Aorta (tissue), 5 donors: Measurements from ENCODE around the gene ANXA8. TPM values are rescaled to one million over a fixed set of nuclear protein-coding genes. Genes with fewer than 3 reads are reported as not detected.

Source experiments
- ATAC-seq: fragments of 200-7000 bp; cut with Tn5 transposase; one replicate; pipeline ENCODE4 v1.9.1; 2022; ENCODE audit warnings: moderate library complexity; ENCODE audit not compliant: low FRiP score
- DNase-seq, 2 donors: peaks; one replicate each; pipeline ENCODE4 v3.0.0-alpha.2; 2020
- H3K27ac ChIP-seq, 2 donors: one replicate each; pipeline ENCODE4 v1.5.1; 2013; ENCODE audit warnings: low read length in 2 of 2, mild to moderate bottlenecking in 2 of 2, moderate library complexity in 2 of 2, control low read depth in 1 of 2, inconsistent platforms in 1 of 2, low read depth in 1 of 2
- H3K27me3 ChIP-seq, 2 donors: one replicate each; pipeline ENCODE4 v1.6.1; 2013; ENCODE audit warnings: control low read depth in 1 of 2, low read length in 1 of 2, mild to moderate bottlenecking in 1 of 2, moderate library complexity in 1 of 2; ENCODE audit not compliant: insufficient read depth in 2 of 2, control insufficient read depth in 1 of 2
- H3K36me3 ChIP-seq, 2 donors: one replicate each; pipeline ENCODE4 v1.6.1; 2013; ENCODE audit warnings: control low read depth in 1 of 2, low read length in 1 of 2, mild to moderate bottlenecking in 1 of 2; ENCODE audit not compliant: insufficient read depth in 2 of 2, control insufficient read depth in 1 of 2
- H3K4me1 ChIP-seq, 2 donors: one replicate each; pipeline ENCODE4 v1.6.1; 2013; ENCODE audit warnings: low read length in 2 of 2, control low read depth in 1 of 2, mild to moderate bottlenecking in 1 of 2, moderate library complexity in 1 of 2; ENCODE audit not compliant: insufficient read depth in 2 of 2, control insufficient read depth in 1 of 2
- H3K4me3 ChIP-seq, 2 donors: one replicate each; pipeline ENCODE4 v1.5.1; 2013; ENCODE audit warnings: low read length in 2 of 2, control low read depth in 1 of 2, mild to moderate bottlenecking in 1 of 2
- H3K9me3 ChIP-seq: one replicate; pipeline ENCODE4 v1.6.1; 2013; ENCODE audit warnings: mild to moderate bottlenecking, low read length; ENCODE audit not compliant: control insufficient read depth
- WGBS, 2 donors: extraction: QIAGEN DNeasy Blood & Tissue Kit; methylation state at CpG; one replicate each; pipeline ENCODE4 v1.1.7; 2013; 5-methylcytosine and 5-hydroxymethylcytosine counted together
- intact Hi-C, 2 donors: fragments of 100-400 bp; cut with DNase I; formaldehyde crosslinking; loops; one replicate each; pipeline versions ENCODE4 v1.14.2 to v1.15.0; 2022
- polyA plus RNA-seq, 2 donors: library from polyadenylated mRNA; stranded (reverse); fragments of 200-250 nt; gene quantifications; one replicate each; pipeline ENCODE4 v1.2.3, GENCODE V29; 2013
- total RNA-seq, 2 donors: library from RNA; stranded (reverse); fragmentation: NEBNext Ultra II Directional; extraction: Animal tissue kit (Norgen Biotek cat#: 25700); gene quantifications; one replicate each; pipeline ENCODE4 v1.2.1, GENCODE V29; 2021
- donor health status: healthy with polysubstance abuse.
- donor health status: Bipolar disorder and iron deficiency.
- donor health status: DM: no; HTN: no; CAD: no.
- donor health status: DM: no; HTN: no; CAD: no.
- donor health status: DM: yes; HTN: yes; CAD: no.

The ANXA8 gene
- total and polyA plus RNA-seq, 4 donors = 0.27 to 0.82 TPM; not detected in 2

DNA sequence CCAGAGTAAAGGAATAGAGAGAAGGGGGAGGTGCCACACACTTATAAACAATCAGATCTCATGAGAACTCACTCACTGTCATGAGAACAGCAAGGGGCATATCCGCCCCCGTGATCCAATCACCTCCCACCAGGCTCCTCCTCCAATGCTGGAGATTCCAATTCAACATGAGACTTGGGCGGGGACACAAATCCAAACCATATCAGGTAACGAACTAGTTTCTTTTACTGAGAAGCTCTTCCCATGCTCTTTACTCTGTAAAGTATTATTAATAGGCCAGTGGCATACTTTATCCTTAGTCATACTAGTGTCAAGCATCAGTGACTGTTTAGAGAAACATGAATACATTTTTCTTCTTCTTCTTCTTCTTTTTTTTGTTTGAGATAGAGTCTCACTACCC, 60.4 kb downstream of the ANXA8 start:
- Histone ChIP-seq H3K27ac (no peak overlapping the region), H3K9me3 (no peaks in the 10 kb centered on the region), H3K27me3 (no peaks in the 10 kb centered on the region), H3K4me1 (no peaks in the 10 kb centered on the region), H3K36me3 (no peaks in the 10 kb centered on the region), H3K4me3 (no peak overlapping the region)
- 83 to 87% methylated on average over 4 of the region's 4 CpGs for WGBS, 2 donors
- ATAC-seq = no peak
- intact Hi-C loops = no loop called here
- DNase-seq = no peak

DNA sequence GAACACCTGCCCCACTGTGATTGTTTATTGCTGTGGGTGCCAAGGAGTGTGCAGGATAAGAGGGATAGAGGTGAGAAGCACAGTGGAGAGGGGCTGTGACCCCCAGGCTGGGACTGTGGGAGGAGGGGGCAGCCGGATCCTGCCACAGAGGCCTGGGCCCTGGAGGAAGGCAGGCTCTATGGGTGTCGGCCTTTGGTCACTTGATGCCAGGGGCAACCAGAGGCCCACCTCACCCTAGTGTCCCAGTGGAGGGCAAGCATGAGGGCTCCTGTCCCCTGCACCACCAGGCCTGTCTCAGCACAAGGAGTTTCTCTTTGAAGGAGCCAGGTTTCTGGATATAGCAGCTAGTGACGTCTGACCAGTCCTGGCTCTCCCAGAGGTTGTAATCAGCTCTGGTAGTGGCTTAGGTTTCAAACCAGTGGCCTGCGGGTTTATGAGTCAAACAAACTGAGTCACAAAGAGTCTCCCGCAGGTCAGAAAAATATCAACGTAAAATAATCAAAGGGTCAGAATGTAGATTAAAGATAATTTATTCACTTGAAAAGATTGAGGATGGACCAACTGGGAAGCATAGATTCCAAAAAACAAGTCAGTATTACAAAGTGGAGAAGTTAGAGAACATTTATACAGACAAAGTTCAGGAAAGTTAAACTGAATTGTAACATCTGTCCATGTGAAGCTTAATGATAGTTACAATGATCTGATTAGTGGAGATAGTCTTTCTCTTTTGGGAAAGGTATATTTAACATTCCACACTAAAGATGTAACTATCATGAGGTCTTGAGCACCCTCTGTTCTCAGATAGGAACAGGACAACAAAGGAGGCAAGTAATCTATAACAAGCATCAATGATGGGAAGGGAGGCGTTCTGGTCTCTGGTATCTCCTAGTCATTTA, 62.6 kb downstream of the ANXA8 start:
- H3K4me3 ChIP-seq = no peak overlapping the region
- no peak overlapping the region for H3K27ac ChIP-seq
- no peaks in the 10 kb centered on the region for H3K27me3 ChIP-seq
- no peaks in the 10 kb centered on the region for H3K36me3 ChIP-seq
- intact Hi-C loops = no loop called here
- DNase-seq (no peak), ATAC-seq (no peak)
- 87% methylated on average over 7 of the region's 7 CpGs for WGBS, 2 donors
- no peaks in the 10 kb centered on the region for H3K4me1 ChIP-seq
- no peaks in the 10 kb centered on the region for H3K9me3 ChIP-seq

DNA sequence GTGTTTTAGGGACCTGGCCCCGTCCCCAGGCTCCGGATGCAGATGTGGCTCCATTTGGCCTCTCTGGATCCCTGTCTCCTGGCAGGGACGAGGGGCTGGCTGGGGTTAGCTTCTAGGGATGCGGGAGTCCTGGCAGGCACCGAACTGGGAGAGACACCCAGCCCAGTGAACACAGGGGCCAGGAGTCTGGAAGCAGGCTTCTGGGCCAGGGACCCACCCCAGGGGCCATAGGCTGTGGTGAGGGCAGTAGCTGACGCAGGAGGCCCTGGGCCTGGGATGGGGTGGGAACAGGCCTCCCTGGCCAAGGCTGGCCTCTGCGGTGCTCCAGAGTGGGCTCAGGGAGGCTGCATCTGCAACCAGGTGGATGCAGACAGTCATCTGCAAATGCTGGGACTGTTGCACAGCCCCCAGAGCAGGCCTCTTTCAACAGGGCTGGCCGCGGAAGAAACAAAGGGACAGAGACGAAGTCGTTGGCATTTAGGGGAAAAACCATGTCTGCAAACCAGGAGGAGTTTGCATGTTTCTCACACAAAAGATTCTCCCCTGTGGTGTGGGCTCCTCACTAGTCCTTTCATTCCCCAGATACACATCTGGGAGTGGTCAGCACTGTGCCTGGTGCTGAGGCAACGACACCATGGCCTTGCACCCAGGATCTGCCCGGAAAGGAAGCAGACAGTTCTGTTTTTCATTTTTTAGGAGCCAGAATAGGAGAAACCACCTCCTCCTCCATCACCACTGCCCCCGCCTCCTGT, 63.4 kb downstream of the ANXA8 start:
- Histone ChIP-seq H3K4me1 (no peaks in the 10 kb centered on the region), H3K4me3 (no peak overlapping the region), H3K9me3 (no peaks in the 10 kb centered on the region), H3K27me3 (no peaks in the 10 kb centered on the region), H3K36me3 (no peaks in the 10 kb centered on the region), H3K27ac (no peak overlapping the region)
- DNase-seq = no peak
- no peak for ATAC-seq
- WGBS, 2 donors = 83% methylated on average over 14 of the region's 14 CpGs
- intact Hi-C loops = no loop called here

DNA sequence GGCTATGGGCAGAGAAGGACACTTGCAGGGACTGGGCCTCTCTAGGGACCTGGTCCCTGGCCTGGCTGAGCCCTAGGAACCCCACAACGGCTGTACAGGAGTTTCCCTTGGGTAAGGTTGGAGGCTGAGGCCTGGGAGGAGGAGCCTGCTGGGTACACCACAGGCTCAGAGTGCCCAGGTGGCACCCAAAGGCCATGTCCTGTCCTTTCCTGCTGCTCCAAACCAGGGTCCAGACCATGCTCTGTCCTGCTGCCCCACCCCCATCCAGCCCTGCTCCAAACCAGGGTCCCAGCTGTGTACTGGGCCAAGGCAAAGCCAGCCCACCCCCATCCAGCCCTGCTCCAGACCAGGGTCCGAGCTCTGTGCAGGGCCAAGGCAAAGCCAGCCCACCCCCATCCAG, 64.5 kb downstream of the ANXA8 start:
- WGBS, 2 donors = 94 to 100% methylated on average over 1 to 2 of the region's 2 CpGs
- H3K36me3 ChIP-seq = no peaks in the 10 kb centered on the region
- H3K27me3 ChIP-seq = no peaks in the 10 kb centered on the region
- intact Hi-C loops = no loop called here
- no peak overlapping the region for H3K27ac ChIP-seq
- H3K4me3 ChIP-seq = no peak overlapping the region
- no peaks in the 10 kb centered on the region for H3K9me3 ChIP-seq
- ATAC-seq (peak; percentile 19), DNase-seq (no peak)
- no peaks in the 10 kb centered on the region for H3K4me1 ChIP-seq

DNA sequence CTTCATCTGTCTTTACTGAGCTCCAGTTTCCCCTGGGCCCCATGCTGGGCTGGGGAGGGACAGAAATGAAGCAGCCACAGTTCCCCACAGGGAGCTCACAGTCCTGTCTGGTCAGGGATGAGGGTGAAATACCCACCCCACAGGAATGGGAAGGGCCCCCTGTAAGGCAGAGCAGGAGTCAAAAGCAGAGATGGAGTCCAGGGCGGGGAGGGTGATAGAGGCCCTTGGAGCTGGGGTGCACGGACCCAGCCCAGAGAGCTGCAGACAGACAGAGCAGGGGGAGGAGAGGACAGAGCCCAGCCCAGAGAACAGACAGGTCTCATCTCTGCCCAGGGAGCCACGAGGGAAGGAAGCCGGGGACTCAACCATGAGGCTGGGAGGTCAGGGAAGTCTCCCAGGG, 64.9 kb downstream of the ANXA8 start:
- H3K4me3 ChIP-seq = no peak overlapping the region
- H3K27me3 ChIP-seq = no peaks in the 10 kb centered on the region
- H3K27ac ChIP-seq = no peak overlapping the region
- no peaks in the 10 kb centered on the region for H3K4me1 ChIP-seq
- WGBS, 2 donors = 91 to 94% methylated on average over 4 of the region's 4 CpGs
- no peaks in the 10 kb centered on the region for H3K9me3 ChIP-seq
- no peak for ATAC-seq
- DNase-seq = no peak
- intact Hi-C loops = no loop called here
- no peaks in the 10 kb centered on the region for H3K36me3 ChIP-seq

DNA sequence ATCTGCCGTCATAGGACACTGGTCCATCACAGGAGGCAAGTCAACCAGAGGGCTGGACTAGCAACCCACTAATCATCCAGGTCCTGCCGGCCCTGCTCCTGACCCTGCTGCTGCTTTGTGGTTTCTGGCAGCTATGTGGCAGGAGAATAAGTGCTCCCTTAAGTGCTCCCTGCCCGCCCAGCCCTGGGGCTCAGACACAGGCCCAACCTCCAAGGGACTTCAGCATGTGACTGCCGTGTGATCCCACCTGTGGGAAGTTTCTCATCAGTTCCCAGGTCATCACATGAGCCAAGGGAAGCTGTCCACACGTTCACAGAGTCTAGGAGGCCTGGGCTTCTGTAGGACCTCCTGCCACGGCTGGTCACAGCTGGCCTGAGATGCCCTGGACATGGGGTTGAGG, 65.6 kb downstream of the ANXA8 start:
- 89 to 90% methylated on average over 6 of the region's 6 CpGs for WGBS, 2 donors
- no peak overlapping the region for H3K4me3 ChIP-seq
- no peaks in the 10 kb centered on the region for H3K4me1 ChIP-seq
- ATAC-seq (no peak), DNase-seq (no peak)
- no peaks in the 10 kb centered on the region for H3K9me3 ChIP-seq
- H3K27me3 ChIP-seq = no peaks in the 10 kb centered on the region
- H3K27ac ChIP-seq = no peak overlapping the region
- intact Hi-C loops = no loop called here
- H3K36me3 ChIP-seq = no peaks in the 10 kb centered on the region

Other genes starting within 250 kb of the ANXA8 start
- gene GDF10, start 183.9 kb downstream of the ANXA8 start, total RNA-seq = 10 to 100 TPM in 1 of 2 donors, 1 to 10 TPM in 1; 3.8 to 27.5 TPM
- under 1 TPM in 1 of 2 donors, not detected in 1; 0.10 TPM for gene GDF10, start 183.9 kb downstream of the ANXA8 start, polyA plus RNA-seq
- gene GDF2, start 161.7 kb downstream of the ANXA8 start, total RNA-seq = not detected
- gene GDF2, start 161.7 kb downstream of the ANXA8 start, polyA plus RNA-seq = not detected
- gene RBP3, start 135.8 kb downstream of the ANXA8 start, total RNA-seq = not detected
- gene RBP3, start 135.8 kb downstream of the ANXA8 start, polyA plus RNA-seq = not detected
- gene ZNF488, start 99.8 kb downstream of the ANXA8 start, total RNA-seq = under 1 TPM in 1 of 2 donors, not detected in 1; 0.12 TPM
- 1 to 10 TPM in 1 of 2 donors, under 1 TPM in 1; 0.20 to 3.8 TPM for gene ZNF488, start 99.8 kb downstream of the ANXA8 start, polyA plus RNA-seq
- not detected for gene FAM25G, start 7.6 kb upstream of the ANXA8 start, total RNA-seq
- gene FAM25G, start 7.6 kb upstream of the ANXA8 start, polyA plus RNA-seq = not detected
- gene AGAP9, start 39.5 kb upstream of the ANXA8 start, total RNA-seq = 10 to 100 TPM in 1 of 2 donors, 1 to 10 TPM in 1; 7.3 to 21.8 TPM
- 10 to 100 TPM in 1 of 2 donors, 1 to 10 TPM in 1; 2.9 to 13.3 TPM for gene AGAP9, start 39.5 kb upstream of the ANXA8 start, polyA plus RNA-seq